Measurements from ENCODE around the gene ACYP1.
A peak's percentile ranks its signal among the peaks of the same experiment; 100 is the strongest.
"Not testable (repeated sequence)": the region's sequence is repeated elsewhere in the genome, so short reads cannot be mapped to it uniquely, and the experiment has no call there.

Gene ACYP1

GRCh38 chr14:75067765-75068164 lies 3.9 kb upstream of the ACYP1 start:
- not testable (repeated sequence) for DNase-seq (ENCODE audit: low read depth in 1 of 2, low spot score in 1 of 2); H3K27ac ChIP-seq (replicated peaks); H3K27me3 ChIP-seq (ENCODE audit: insufficient read depth, poor library complexity, severe bottlenecking); H3K4me3 ChIP-seq (replicated peaks; ENCODE audit: insufficient read depth, low read length)

GRCh38 chr14:75067212-75067611 lies 3.4 kb upstream of the ACYP1 start:
- no peak for TF ChIP-seq GABPA (IDR thresholded peaks at IDR 0.05; ENCODE audit: low read depth)
- no peak for TF ChIP-seq SPI1 (IDR thresholded peaks at IDR 0.05; ENCODE audit: borderline replicate concordance, low read depth)
- TF ChIP-seq REST (IDR thresholded peaks at IDR 0.05; ENCODE audit: insufficient replicate concordance, low read depth): no peak
- TF ChIP-seq POLR2AphosphoS5 (IDR thresholded peaks at IDR 0.05; ENCODE audit: low read depth): no peak
- no peak for TF ChIP-seq CTCF (IDR thresholded peaks at IDR 0.05; ENCODE audit: insufficient read depth, low read length)
- DNase-seq (ENCODE audit: low read depth in 1 of 2, low spot score in 1 of 2): no peak

GRCh38 chr14:75066691-75067090 lies 2.9 kb upstream of the ACYP1 start:
- no peaks in the 10 kb centered on the region for H3K27me3 ChIP-seq (ENCODE audit: insufficient read depth, poor library complexity, severe bottlenecking)
- TF ChIP-seq GABPA (IDR thresholded peaks at IDR 0.05; ENCODE audit: low read depth) (no peak), SPI1 (IDR thresholded peaks at IDR 0.05; ENCODE audit: borderline replicate concordance, low read depth) (no peak), POLR2AphosphoS5 (IDR thresholded peaks at IDR 0.05; ENCODE audit: low read depth) (no peak), CTCF (IDR thresholded peaks at IDR 0.05; ENCODE audit: insufficient read depth, low read length) (no peak), REST (IDR thresholded peaks at IDR 0.05; ENCODE audit: insufficient replicate concordance, low read depth) (no peak)
- H3K27ac ChIP-seq (replicated peaks): no peak overlapping the region
- no peak for DNase-seq (ENCODE audit: low read depth in 1 of 2, low spot score in 1 of 2)
- H3K4me3 ChIP-seq (replicated peaks; ENCODE audit: insufficient read depth, low read length): no peak overlapping the region

More at GRCh38 chr14:75067212-75067611, 3.4 kb upstream of the ACYP1 start:
- no peak overlapping the region for H3K27ac ChIP-seq (replicated peaks)
- no peak overlapping the region for H3K4me3 ChIP-seq (replicated peaks; ENCODE audit: insufficient read depth, low read length)
- H3K27me3 ChIP-seq (ENCODE audit: insufficient read depth, poor library complexity, severe bottlenecking): no peaks in the 10 kb centered on the region

- no peaks in the 10 kb centered on the region for H3K27me3 ChIP-seq (ENCODE audit: insufficient read depth, poor library complexity, severe bottlenecking)
- no peak for TF ChIP-seq GABPA (IDR thresholded peaks at IDR 0.05; ENCODE audit: low read depth)
- TF ChIP-seq POLR2AphosphoS5 (IDR thresholded peaks at IDR 0.05; ENCODE audit: low read depth): no peak
- no peak for TF ChIP-seq REST (IDR thresholded peaks at IDR 0.05; ENCODE audit: insufficient replicate concordance, low read depth)
- no peak for TF ChIP-seq CTCF (IDR thresholded peaks at IDR 0.05; ENCODE audit: insufficient read depth, low read length)
- TF ChIP-seq SPI1 (IDR thresholded peaks at IDR 0.05; ENCODE audit: borderline replicate concordance, low read depth): no peak
- peak overlapping the region; percentile 77 for H3K27ac ChIP-seq (replicated peaks)
- no peak for DNase-seq (ENCODE audit: low read depth in 1 of 2, low spot score in 1 of 2)
- H3K4me3 ChIP-seq (replicated peaks; ENCODE audit: insufficient read depth, low read length): peak overlapping the region; percentile 68
These were observed 362 bp upstream of the ACYP1 start for GRCh38 chr14:75064205-75064567.
